ENCODE measurements around the gene DDAH2.

GRCh38 chr6:31721351-31722020 lies 7.6 kb downstream of the DDAH2 start, which contains the start of gene LY6G6C:
- TF ChIP-seq CTCF (IDR thresholded peaks at IDR 0.05) = no peak
- no peak for TF ChIP-seq POLR2AphosphoS5 (IDR thresholded peaks at IDR 0.05)

All from sigmoid colon (tissue), 4 donors.